ENCODE data around the gene IQGAP1. TPM values are rescaled to one million over a fixed set of nuclear protein-coding genes. Genes with fewer than 3 reads are reported as not detected.
"Not testable (repeated sequence)": the region's sequence is repeated elsewhere in the genome, so short reads cannot be mapped to it uniquely, and the experiment has no call there.

IQGAP1 gene
- total RNA-seq, 8 experiments from 2014 or later = 15.6 to 109 (median 44.6) TPM

DNA sequence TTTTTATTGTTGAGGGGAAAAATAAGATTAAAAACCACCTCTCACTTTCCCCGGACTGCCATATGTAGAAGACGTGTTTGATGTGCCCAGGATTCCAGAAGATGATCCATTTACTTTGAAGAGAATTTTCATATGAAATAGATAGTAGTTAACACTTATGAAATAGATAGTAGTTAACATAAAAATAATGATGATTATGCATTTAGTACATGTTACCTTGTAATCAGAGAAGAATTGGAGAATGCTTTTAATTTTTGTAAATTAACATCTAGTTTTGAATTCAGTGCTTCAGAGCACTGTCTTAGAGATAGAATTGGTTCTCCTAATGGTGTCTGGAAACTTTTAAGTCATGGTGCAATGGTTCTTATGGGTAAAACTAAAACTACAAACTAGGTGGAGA, 95.6 kb downstream of the IQGAP1 start:
- no peak for ATAC-seq (replicated peaks in 6 of 8)
- in situ Hi-C loops (cut with MboI; ENCODE audit: low pct_unique_long_range_greater_than_20kb in 2 of 9, low sequenced_read_pairs in 9 of 9, unreplicated experiment in 9 of 9) = loop anchor here in 2 of 9 experiments (25.0 kb wide), 2 partner anchors 146 to 171 kb away; no protein-coding TSS in a partner anchor
- no peaks in the 10 kb centered on the region for H3K4me1 ChIP-seq (replicated peaks in 1 of 2)
- H3K4me3 ChIP-seq = no peak overlapping the region
- no peak overlapping the region for H3K27ac ChIP-seq
- 60 to 100% (median 100%) methylated on average over 1 to 2 of the region's 2 CpGs; no CpG with 5 or more reads in 5 of the 10 experiments for WGBS, 10 experiments

DNA sequence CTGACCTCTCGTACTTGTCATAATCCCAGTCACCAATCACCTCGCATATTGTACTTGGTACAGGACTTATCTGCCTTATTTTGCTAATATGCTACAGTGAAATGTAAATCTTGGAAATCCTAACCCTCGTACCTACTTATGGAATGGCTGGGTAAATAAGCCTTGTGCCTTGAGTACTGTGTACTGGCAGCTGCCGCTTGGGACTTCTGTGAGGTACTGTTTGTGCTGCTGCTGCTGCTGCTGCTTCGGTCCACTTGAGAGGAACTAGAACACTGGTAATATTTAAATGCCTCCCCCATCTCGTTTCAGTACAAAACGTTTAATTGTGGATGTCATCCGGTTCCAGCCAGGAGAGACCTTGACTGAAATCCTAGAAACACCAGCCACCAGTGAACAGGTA, 99.1 kb downstream of the IQGAP1 start:
- Histone ChIP-seq H3K4me3 (no peak overlapping the region), H3K27ac (no peak overlapping the region), H3K4me1 (replicated peaks in 1 of 2) (no peaks in the 10 kb centered on the region)
- WGBS, 10 experiments = 75 to 100% (median 92%) methylated on average over 2 to 7 of the region's 8 CpGs; no CpG with 5 or more reads in 2 of the 10 experiments
- in situ Hi-C loops (cut with MboI; ENCODE audit: low pct_unique_long_range_greater_than_20kb in 2 of 9, low sequenced_read_pairs in 9 of 9, unreplicated experiment in 9 of 9) = loop anchor here in 2 of 9 experiments (25.0 kb wide), 2 partner anchors 150 to 175 kb away; no protein-coding TSS in a partner anchor
- ATAC-seq (replicated peaks in 6 of 8) = no peak

DNA sequence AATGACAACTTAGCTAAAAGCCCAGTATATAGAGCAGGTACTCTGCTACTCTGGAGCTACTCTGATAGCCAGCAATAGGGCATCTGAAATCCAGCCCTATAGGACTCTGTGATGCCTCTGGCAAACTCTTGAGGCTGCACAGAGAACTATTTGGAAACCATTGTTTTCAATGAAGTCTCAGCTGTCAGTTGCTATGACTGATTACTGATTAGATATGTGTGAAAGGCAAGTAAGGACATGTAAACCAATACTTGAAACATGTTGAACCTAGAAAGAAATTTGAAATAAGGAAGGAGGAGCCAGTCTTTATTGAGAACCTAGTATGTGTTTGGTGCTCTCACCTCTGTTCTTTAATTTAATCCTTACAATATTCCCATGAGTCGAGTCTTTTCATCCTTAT, 101.5 kb downstream of the IQGAP1 start:
- in situ Hi-C loops (cut with MboI; ENCODE audit: low pct_unique_long_range_greater_than_20kb in 2 of 9, low sequenced_read_pairs in 9 of 9, unreplicated experiment in 9 of 9) = loop anchor here in 2 of 9 experiments (25.0 kb wide), 2 partner anchors 152 to 177 kb away; no protein-coding TSS in a partner anchor
- H3K27ac ChIP-seq = no peak overlapping the region
- H3K4me3 ChIP-seq = no peak overlapping the region
- no peaks in the 10 kb centered on the region for H3K4me1 ChIP-seq (replicated peaks in 1 of 2)
- WGBS, 10 experiments = 60 to 100% (median 88%) methylated on average over 1 of the region's 1 CpG; no CpG with 5 or more reads in 3 of the 10 experiments
- ATAC-seq (replicated peaks in 6 of 8) = peak in 2 of 8 experiments; percentile 39

DNA sequence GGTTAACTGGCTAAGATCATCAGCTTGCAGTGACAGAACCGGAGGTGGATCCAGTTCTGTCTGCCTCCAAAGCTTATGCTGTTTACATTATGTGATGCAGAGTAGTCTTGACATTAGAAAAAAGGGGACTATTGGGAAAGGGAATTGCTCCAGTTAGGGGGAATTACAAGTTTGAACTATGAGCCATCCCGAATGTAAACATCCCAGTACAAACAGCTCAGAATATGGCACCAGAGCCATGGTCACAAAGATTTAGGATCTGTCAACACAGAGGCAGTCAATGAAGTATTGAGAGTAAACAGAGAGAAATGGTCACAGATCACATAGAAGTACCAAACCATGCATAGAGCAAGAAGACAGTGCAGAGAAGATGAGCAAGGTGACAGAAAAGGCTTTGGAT, 101.9 kb downstream of the IQGAP1 start:
- in situ Hi-C loops (cut with MboI; ENCODE audit: low pct_unique_long_range_greater_than_20kb in 2 of 9, low sequenced_read_pairs in 9 of 9, unreplicated experiment in 9 of 9) = loop anchor here in 2 of 9 experiments (25.0 kb wide), 2 partner anchors 153 to 178 kb away; no protein-coding TSS in a partner anchor
- WGBS, 10 experiments = 50 to 100% (median 90%) methylated on average over 1 to 2 of the region's 2 CpGs; no CpG with 5 or more reads in 2 of the 10 experiments
- Histone ChIP-seq H3K4me1 (replicated peaks in 1 of 2) (no peaks in the 10 kb centered on the region), H3K4me3 (no peak overlapping the region), H3K27ac (no peak overlapping the region)
- ATAC-seq (replicated peaks in 6 of 8) = peak in 1 of 8 experiments; percentile 60

DNA sequence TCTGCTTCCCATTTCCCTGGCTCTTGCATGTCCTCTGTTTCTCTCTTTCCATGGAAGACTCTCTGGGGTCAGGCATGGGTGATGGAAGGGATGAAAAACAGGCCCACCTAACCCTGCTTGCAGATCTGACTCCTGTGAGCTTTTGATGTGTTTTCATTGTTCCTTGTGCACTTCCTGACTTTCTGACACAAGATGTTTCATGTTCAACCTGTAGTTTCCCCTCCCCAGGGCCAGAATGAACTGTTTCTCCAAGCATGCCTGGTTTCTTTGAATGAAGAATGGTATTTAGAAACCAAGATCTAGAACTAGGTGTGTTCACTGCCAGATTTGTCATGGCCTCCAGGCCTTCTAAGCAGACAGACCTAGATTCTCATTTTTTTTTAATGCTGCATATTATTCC, 105.6 kb downstream of the IQGAP1 start:
- no peak overlapping the region for H3K4me3 ChIP-seq
- in situ Hi-C loops (cut with MboI; ENCODE audit: low pct_unique_long_range_greater_than_20kb in 2 of 9, low sequenced_read_pairs in 9 of 9, unreplicated experiment in 9 of 9) = loop anchor here in 2 of 9 experiments (25.0 kb wide), 2 partner anchors 156 to 181 kb away; no protein-coding TSS in a partner anchor
- no peaks in the 10 kb centered on the region for H3K4me1 ChIP-seq (replicated peaks in 1 of 2)
- peak in 1 of 8 experiments; percentile 37 for ATAC-seq (replicated peaks in 6 of 8)
- no peak overlapping the region for H3K27ac ChIP-seq

DNA sequence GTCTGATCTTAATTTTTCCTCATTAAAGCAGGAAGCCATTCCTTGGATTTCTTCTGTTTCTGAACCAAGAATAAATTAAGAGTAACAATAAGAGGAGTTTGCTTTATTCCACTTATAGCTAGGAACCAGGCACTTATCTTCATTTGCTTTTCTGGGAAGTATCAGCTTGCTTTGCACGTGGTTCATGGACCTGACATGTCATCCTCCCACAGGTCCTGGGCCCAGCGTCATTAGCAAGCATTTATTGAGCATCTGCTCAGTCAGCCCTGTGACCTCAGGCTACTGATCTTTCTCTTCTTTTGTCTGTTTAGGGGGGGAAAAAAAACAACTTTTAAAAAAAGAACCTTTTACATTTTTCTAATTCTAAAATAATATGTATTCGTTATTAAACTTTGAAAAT, 107.0 kb downstream of the IQGAP1 start:
- WGBS, 10 experiments = 65 to 100% (median 85%) methylated on average over 1 to 3 of the region's 3 CpGs
- in situ Hi-C loops (cut with MboI; ENCODE audit: low pct_unique_long_range_greater_than_20kb in 2 of 9, low sequenced_read_pairs in 9 of 9, unreplicated experiment in 9 of 9) = loop anchor here in 2 of 9 experiments (25.0 kb wide), 2 partner anchors 158 to 183 kb away; no protein-coding TSS in a partner anchor
- peak in 1 of 8 experiments; percentile 68 for ATAC-seq (replicated peaks in 6 of 8)
- Histone ChIP-seq H3K27ac (no peak overlapping the region), H3K4me1 (replicated peaks in 1 of 2) (no peaks in the 10 kb centered on the region), H3K4me3 (no peak overlapping the region)

DNA sequence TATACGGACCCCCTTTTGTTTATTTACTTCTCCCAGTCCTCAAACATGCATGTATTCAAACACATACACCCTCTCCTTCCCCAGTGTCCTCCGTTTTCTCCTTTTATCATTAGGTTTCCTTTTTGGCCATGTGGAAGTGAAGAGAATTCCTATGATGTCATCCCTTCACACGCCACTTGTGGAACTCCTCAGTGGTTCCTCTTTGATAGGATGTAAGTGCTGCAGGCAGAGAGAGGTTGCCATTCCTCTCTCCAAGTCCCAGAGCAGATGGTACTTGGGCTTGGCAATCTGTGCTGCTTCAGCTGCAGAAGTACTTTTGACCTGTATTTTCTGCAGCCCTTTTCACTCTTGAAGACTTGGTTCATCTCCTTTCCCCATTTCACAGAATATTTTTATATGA, 108.7 kb downstream of the IQGAP1 start:
- no peak for ATAC-seq (replicated peaks in 6 of 8)
- no peak overlapping the region for H3K4me3 ChIP-seq
- 33 to 92% (median 73%) methylated on average over 2 to 3 of the region's 3 CpGs; no CpG with 5 or more reads in 1 of the 10 experiments for WGBS, 10 experiments
- H3K4me1 ChIP-seq (replicated peaks in 1 of 2) = no peaks in the 10 kb centered on the region
- H3K27ac ChIP-seq = no peak overlapping the region
- in situ Hi-C loops (cut with MboI; ENCODE audit: low pct_unique_long_range_greater_than_20kb in 2 of 9, low sequenced_read_pairs in 9 of 9, unreplicated experiment in 9 of 9) = loop anchor here in 2 of 9 experiments (25.0 kb wide), 2 partner anchors 159 to 184 kb away; no protein-coding TSS in a partner anchor

DNA sequence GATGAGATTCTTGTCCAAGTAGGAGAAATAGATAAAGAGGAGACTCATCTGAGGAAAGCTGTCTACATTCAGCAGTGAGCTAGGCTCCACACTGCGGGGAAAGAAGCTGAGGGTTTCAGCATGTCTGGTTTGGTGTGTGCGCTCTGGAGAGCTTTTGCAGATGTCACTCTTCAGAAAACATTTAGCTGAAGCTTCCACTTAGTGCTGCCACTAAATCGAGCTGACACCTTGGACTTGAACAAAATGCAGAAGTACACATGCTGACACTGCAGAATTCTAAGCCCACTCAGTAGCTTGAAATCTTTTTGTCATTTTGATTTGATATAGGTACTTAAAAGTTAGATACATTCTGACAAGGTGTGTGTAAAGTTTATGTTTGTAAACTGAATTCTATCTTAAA, 109.3 kb downstream of the IQGAP1 start:
- H3K4me3 ChIP-seq = no peak overlapping the region
- no peak overlapping the region for H3K27ac ChIP-seq
- in situ Hi-C loops (cut with MboI; ENCODE audit: low pct_unique_long_range_greater_than_20kb in 2 of 9, low sequenced_read_pairs in 9 of 9, unreplicated experiment in 9 of 9) = loop anchor here in 2 of 9 experiments (25.0 kb wide), 2 partner anchors 160 to 185 kb away; no protein-coding TSS in a partner anchor
- H3K4me1 ChIP-seq (replicated peaks in 1 of 2) = no peaks in the 10 kb centered on the region
- ATAC-seq (replicated peaks in 6 of 8) = no peak
- 67 to 100% (median 86%) methylated on average over 1 to 3 of the region's 3 CpGs; no CpG with 5 or more reads in 4 of the 10 experiments for WGBS, 10 experiments

DNA sequence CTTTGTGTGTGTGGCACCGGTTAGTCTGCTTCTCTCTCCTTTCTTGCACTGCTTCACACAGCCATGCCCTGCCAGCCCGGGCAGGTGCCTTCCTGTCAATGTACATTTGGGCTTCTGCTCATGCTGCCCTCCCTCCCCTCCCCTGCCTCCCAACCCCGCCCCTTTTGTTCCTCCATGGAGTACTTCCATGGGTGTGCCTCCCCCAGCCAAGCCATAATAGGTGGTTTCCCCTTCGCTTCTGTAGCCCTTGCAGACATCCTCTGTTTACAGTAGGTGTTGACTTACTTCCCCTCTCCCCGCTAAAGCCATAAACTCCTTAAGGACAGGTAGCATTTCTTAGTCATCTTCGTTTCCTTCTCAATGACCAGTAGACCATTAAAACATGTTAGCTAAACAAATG, 109.9 kb downstream of the IQGAP1 start:
- Histone ChIP-seq H3K4me3 (no peak overlapping the region), H3K4me1 (replicated peaks in 1 of 2) (no peaks in the 10 kb centered on the region), H3K27ac (no peak overlapping the region)
- whole genome bisulfite sequencing, 10 experiments = 68 to 100% (median 92%) methylated on average over 2 to 3 of the region's 6 CpGs; no CpG with 5 or more reads in 2 of the 10 experiments
- ATAC-seq (replicated peaks in 6 of 8) = no peak
- in situ Hi-C loops (cut with MboI; ENCODE audit: low pct_unique_long_range_greater_than_20kb in 2 of 9, low sequenced_read_pairs in 9 of 9, unreplicated experiment in 9 of 9) = loop anchor here in 2 of 9 experiments (25.0 kb wide), 2 partner anchors 161 to 186 kb away; no protein-coding TSS in a partner anchor

DNA sequence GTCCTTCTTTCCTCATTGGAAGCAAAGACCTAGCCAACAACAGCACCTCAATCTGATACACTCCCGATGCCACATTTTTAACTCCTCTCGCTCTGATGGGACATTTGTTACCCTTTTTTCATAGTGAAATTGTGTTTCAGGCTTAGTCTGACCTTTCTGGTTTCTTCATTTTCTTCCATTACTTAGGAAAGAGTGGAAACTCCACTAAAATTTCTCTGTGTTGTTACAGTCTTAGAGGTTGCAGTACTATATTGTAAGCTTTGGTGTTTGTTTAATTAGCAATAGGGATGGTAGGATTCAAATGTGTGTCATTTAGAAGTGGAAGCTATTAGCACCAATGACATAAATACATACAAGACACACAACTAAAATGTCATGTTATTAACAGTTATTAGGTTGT, 112.1 kb downstream of the IQGAP1 start:
- 67 to 100% (median 93%) methylated on average over 1 to 2 of the region's 2 CpGs; no CpG with 5 or more reads in 2 of the 10 experiments for WGBS, 10 experiments
- Histone ChIP-seq H3K27ac (no peak overlapping the region), H3K4me1 (replicated peaks in 1 of 2) (no peaks in the 10 kb centered on the region), H3K4me3 (no peak overlapping the region)
- no peak for ATAC-seq (replicated peaks in 6 of 8)
- in situ Hi-C loops (cut with MboI; ENCODE audit: low pct_unique_long_range_greater_than_20kb in 2 of 9, low sequenced_read_pairs in 9 of 9, unreplicated experiment in 9 of 9) = no loop called here

DNA sequence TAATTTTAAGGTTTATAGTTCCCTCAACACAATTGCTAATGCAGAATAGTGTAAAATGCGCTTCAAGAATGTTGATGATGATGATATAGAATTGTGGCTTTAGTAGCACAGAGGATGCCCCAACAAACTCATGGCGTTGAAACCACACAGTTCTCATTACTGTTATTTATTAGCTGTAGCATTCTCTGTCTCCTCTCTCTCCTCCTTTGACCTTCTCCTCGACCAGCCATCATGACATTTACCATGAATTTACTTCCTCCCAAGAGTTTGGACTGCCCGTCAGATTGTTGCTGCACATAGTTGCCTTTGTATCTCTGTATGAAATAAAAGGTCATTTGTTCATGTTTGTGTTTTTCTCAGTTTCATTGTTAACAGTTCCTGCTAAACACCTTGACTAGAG, 113.9 kb downstream of the IQGAP1 start:
- Histone ChIP-seq H3K4me3 (no peak overlapping the region), H3K4me1 (replicated peaks in 1 of 2) (no peaks in the 10 kb centered on the region), H3K27ac (no peak overlapping the region)
- no peak for ATAC-seq (replicated peaks in 6 of 8)
- in situ Hi-C loops (cut with MboI; ENCODE audit: low pct_unique_long_range_greater_than_20kb in 2 of 9, low sequenced_read_pairs in 9 of 9, unreplicated experiment in 9 of 9) = no loop called here
- 33 to 86% (median 67%) methylated on average over 1 to 4 of the region's 4 CpGs; no CpG with 5 or more reads in 1 of the 10 experiments for WGBS, 10 experiments

DNA sequence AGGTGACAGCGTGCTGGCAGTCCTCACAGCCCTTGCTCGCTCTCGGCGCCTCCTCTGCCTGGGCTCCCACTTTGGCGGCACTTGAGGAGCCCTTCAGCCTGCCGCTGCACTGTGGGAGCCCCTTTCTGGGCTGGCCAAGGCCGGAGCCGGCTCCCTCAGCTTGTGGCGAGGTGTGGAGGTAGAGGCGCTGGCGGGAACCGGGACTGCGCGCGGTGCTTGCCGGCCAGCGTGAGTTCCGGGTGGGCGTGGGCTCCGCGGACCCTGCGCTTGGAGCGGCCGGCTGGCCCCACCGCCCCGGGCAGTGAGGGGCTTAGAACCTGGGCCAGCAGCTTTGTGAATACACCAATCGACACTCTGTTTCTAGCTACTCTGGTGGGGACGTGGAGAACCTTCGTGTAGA, 122.7 kb downstream of the IQGAP1 start:
- H3K4me3 ChIP-seq; H3K27ac ChIP-seq; ATAC-seq (replicated peaks in 6 of 8); H3K4me1 ChIP-seq (replicated peaks in 1 of 2); in situ Hi-C loops (cut with MboI; ENCODE audit: low pct_unique_long_range_greater_than_20kb in 2 of 9, low sequenced_read_pairs in 9 of 9, unreplicated experiment in 9 of 9): not testable (repeated sequence)
- 80 to 100% (median 94%) methylated on average over 1 to 5 of the region's 29 CpGs; no CpG with 5 or more reads in 7 of the 10 experiments for WGBS, 10 experiments

DNA sequence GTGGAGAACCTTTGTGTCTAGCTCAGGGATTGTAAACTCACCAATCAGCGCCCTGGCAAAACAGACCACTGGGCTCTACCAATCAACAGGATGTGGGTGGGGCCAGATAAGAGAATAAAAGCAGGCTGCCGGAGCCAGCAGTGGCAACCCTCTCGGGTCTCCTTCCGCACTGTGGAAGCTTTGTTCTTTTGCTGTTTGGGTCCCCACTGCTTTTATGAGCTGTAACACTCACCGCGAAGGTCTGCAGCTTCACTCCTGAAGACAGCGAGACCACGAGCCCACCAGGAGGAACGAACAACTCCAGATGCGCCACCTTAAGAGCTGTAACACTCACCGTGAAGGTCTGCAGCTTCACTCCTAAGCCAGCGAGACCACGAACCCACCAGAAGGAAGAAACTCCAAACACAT, 123.2 kb downstream of the IQGAP1 start:
- H3K27ac ChIP-seq; H3K4me1 ChIP-seq (replicated peaks in 1 of 2); ATAC-seq (replicated peaks in 6 of 8); H3K4me3 ChIP-seq; in situ Hi-C loops (cut with MboI; ENCODE audit: low pct_unique_long_range_greater_than_20kb in 2 of 9, low sequenced_read_pairs in 9 of 9, unreplicated experiment in 9 of 9): not testable (repeated sequence)
- WGBS, 10 experiments = 85 to 87% methylated on average over 3 to 9 of the region's 13 CpGs; no CpG with 5 or more reads in 8 of the 10 experiments

Measured in motor neuron (in vitro differentiated cells).